H1 (cell line): Measurements from ENCODE around the gene GPS1. TPM values are rescaled to one million over a fixed set of nuclear protein-coding genes. Genes with fewer than 3 reads are reported as not detected.
A peak's percentile ranks its signal among the peaks of the same experiment; 100 is the strongest.

Experiments used
- CTCF ChIA-PET: fragments of 300-600 bp; sonication (Branson Sonifier 250); formaldehyde crosslinking; loops from one replicate; lab custom pipeline; 2021; ENCODE audit not compliant: partially characterized antibody; lab: Charles Lee
- POLR2A ChIA-PET: fragments of 300-600 bp; sonication (Branson Sonifier 250); formaldehyde crosslinking; loops from one replicate; lab custom pipeline; 2021; ENCODE audit warnings: inconsistent platforms; ENCODE audit not compliant: partially characterized antibody; lab: Charles Lee
- DNase-seq, 2 experiments: peaks; one replicate each; pipeline versions ENCODE4 v3.0.0 to v3.0.0-alpha.2; 2010 to 2022; ENCODE audit warnings: low spot score in 2 of 2, low read depth in 1 of 2, mixed read lengths in 1 of 2
- FAIRE-seq: peaks from 2 replicates; lab custom pipeline; 2011; peaks lifted over from hg19 to GRCh38; lab: Jason Lieb, UNC
- H2AFZ ChIP-seq: 2 replicates; pipeline ENCODE4 v1.8.1; 2012; ENCODE audit warnings: low read length, inconsistent platforms
- H2AK5ac ChIP-seq: 2 replicates; pipeline ENCODE4 v1.6.1; 2013; ENCODE audit warnings: low read depth, low read length
- H2BK120ac ChIP-seq: replicated peaks from 2 replicates; pipeline ENCODE3; 2013; ENCODE audit warnings: low read depth, low read length, inconsistent platforms
- H2BK12ac ChIP-seq: 2 replicates; pipeline ENCODE4 v1.6.1; 2013; ENCODE audit warnings: low read depth, low read length
- H2BK15ac ChIP-seq: 2 replicates; pipeline ENCODE4 v1.6.1; 2013; ENCODE audit warnings: low read length
- H2BK20ac ChIP-seq: 2 replicates; pipeline ENCODE4 v1.6.1; 2013; ENCODE audit warnings: low read length
- H2BK5ac ChIP-seq: 2 replicates; pipeline ENCODE4 v1.6.1; 2013; ENCODE audit warnings: low read depth, low read length
- H3K14ac ChIP-seq: 2 replicates; pipeline ENCODE4 v1.6.1; 2013; ENCODE audit warnings: inconsistent platforms; ENCODE audit not compliant: insufficient read length
- H3K18ac ChIP-seq: 2 replicates; pipeline ENCODE4 v1.6.1; 2013; ENCODE audit warnings: low read length; ENCODE audit errors: extremely low read depth
- H3K23ac ChIP-seq: 2 replicates; pipeline ENCODE4 v1.6.1; 2013; ENCODE audit warnings: inconsistent platforms; ENCODE audit not compliant: insufficient read length
- H3K23me2 ChIP-seq: 2 replicates; pipeline ENCODE4 v1.6.1; 2013; ENCODE audit warnings: low read depth, low read length
- H3K27ac ChIP-seq: 2 replicates; pipeline ENCODE4 v1.6.1; 2011; ENCODE audit warnings: low read depth, low read length, inconsistent platforms
- H3K27me3 ChIP-seq, 4 experiments: replicated peaks in 1 of 4; 1 replicate in 1 of 4; 2 replicates in 3 of 4; pipeline versions ENCODE4 v1.6.1 to v1.8.1; 2011 to 2013; ENCODE audit warnings: low read length in 3 of 4, mild to moderate bottlenecking in 3 of 4, inconsistent platforms in 2 of 4, mixed read lengths in 2 of 4, moderate library complexity in 1 of 4; ENCODE audit not compliant: control insufficient read depth in 3 of 4, insufficient read depth in 3 of 4; ENCODE audit errors: extremely low read depth in 1 of 4
- H3K36me3 ChIP-seq, 4 experiments: 2 replicates each; pipeline versions ENCODE4 v1.6.1 to v1.8.1; 2011 to 2013; ENCODE audit warnings: mild to moderate bottlenecking in 4 of 4, low read length in 3 of 4, moderate library complexity in 2 of 4, control low read depth in 1 of 4, inconsistent platforms in 1 of 4; ENCODE audit not compliant: insufficient read depth in 4 of 4, control insufficient read depth in 2 of 4
- H3K4ac ChIP-seq: replicated peaks from 2 replicates; pipeline ENCODE3; 2013; ENCODE audit warnings: low read length, low read depth, mixed read lengths, inconsistent platforms; ENCODE audit not compliant: insufficient read length
- H3K4me1 ChIP-seq, 4 experiments: replicated peaks in 1 of 4; 1 replicate in 1 of 4; 2 replicates in 3 of 4; pipeline versions ENCODE4 v1.6.1 to v1.8.1; 2011 to 2013; ENCODE audit warnings: low read length in 3 of 4, inconsistent platforms in 2 of 4, mixed read lengths in 1 of 4; ENCODE audit not compliant: insufficient read depth in 4 of 4, control insufficient read depth in 3 of 4
- H3K4me2 ChIP-seq, 2 experiments: 2 replicates each; pipeline versions ENCODE4 v1.6.1 to v1.8.1; 2011 to 2013; ENCODE audit warnings: low read depth in 2 of 2, low read length in 2 of 2, control low read depth in 1 of 2, inconsistent platforms in 1 of 2, mild to moderate bottlenecking in 1 of 2; ENCODE audit not compliant: insufficient read depth in 1 of 2
- H3K4me3 ChIP-seq, 4 experiments: fragments of 200-600, 300-600 bp in 1 of 4; sonication (generic), shearing (Covaris generic), sonication (Bioruptor Twin) in 1 of 4; 2 replicates each; pipeline versions ENCODE4 v1.5.1 to v1.8.1; 2011 to 2016; ENCODE audit warnings: low read length in 4 of 4, low read depth in 3 of 4, control low read depth in 2 of 4, inconsistent platforms in 2 of 4, mild to moderate bottlenecking in 2 of 4, mixed read lengths in 1 of 4, moderate library complexity in 1 of 4; ENCODE audit not compliant: insufficient read depth in 2 of 4; ENCODE audit errors: extremely low read depth in 1 of 4
- H3K56ac ChIP-seq: replicated peaks from 2 replicates; pipeline ENCODE3; 2013; ENCODE audit warnings: low read depth, mild to moderate bottlenecking, mixed read lengths, low read length, inconsistent platforms; ENCODE audit not compliant: insufficient read length
- H3K79me1 ChIP-seq: 2 replicates; pipeline ENCODE4 v1.6.1; 2013; ENCODE audit warnings: low read depth, low read length, control low read depth
- H3K79me2 ChIP-seq, 2 experiments: 2 replicates each; pipeline versions ENCODE4 v1.6.1 to v1.8.1; 2012 to 2013; ENCODE audit warnings: low read length in 2 of 2, mild to moderate bottlenecking in 2 of 2, inconsistent platforms in 1 of 2; ENCODE audit not compliant: insufficient read depth in 2 of 2, control insufficient read depth in 1 of 2
- H3K9ac ChIP-seq, 4 experiments: replicated peaks in 1 of 4; 1 replicate in 1 of 4; 2 replicates in 3 of 4; pipeline versions ENCODE4 v1.6.1 to v1.8.1; 2011 to 2013; ENCODE audit warnings: low read depth in 3 of 4, low read length in 3 of 4, control low read depth in 2 of 4, mild to moderate bottlenecking in 2 of 4, moderate library complexity in 2 of 4, inconsistent platforms in 1 of 4; ENCODE audit errors: extremely low read depth in 1 of 4
- H3K9me3 ChIP-seq, 2 experiments: 2 replicates each; pipeline versions ENCODE4 v1.6.1 to v1.8.1; 2012 to 2013; ENCODE audit warnings: mild to moderate bottlenecking in 2 of 2, moderate library complexity in 2 of 2, control low read depth in 1 of 2, inconsistent platforms in 1 of 2, low read depth in 1 of 2, low read length in 1 of 2, mixed read lengths in 1 of 2; ENCODE audit not compliant: insufficient read depth in 2 of 2
- H4K20me1 ChIP-seq, 2 experiments: replicated peaks in 1 of 2; 2 replicates each; pipeline versions ENCODE3 to v1.8.1; 2011 to 2013; ENCODE audit warnings: inconsistent platforms in 2 of 2, low read length in 2 of 2, mild to moderate bottlenecking in 1 of 2; ENCODE audit not compliant: insufficient read depth in 2 of 2, control insufficient read depth in 1 of 2
- H4K5ac ChIP-seq: 2 replicates; pipeline ENCODE4 v1.6.1; 2013; ENCODE audit warnings: low read length, low read depth, mixed read lengths, inconsistent platforms; ENCODE audit not compliant: insufficient read length
- H4K8ac ChIP-seq: 2 replicates; pipeline ENCODE4 v1.8.0; 2013; ENCODE audit warnings: mild to moderate bottlenecking, moderate library complexity, low read length, inconsistent platforms; ENCODE audit not compliant: insufficient read depth; ENCODE audit errors: extremely low read depth
- H4K91ac ChIP-seq: replicated peaks from 2 replicates; pipeline ENCODE3; 2013; ENCODE audit warnings: low read length, mixed read lengths, inconsistent platforms; ENCODE audit not compliant: insufficient read length
- CBX5 ChIP-seq: fragments of 300-800, 300-1000 bp; sonication (generic); IDR thresholded peaks from 2 replicates; pipeline ENCODE4 v1.7.1; 2016; ENCODE audit warnings: antibody characterized with exemption, low read length, low read depth
- CBX8 ChIP-seq: fragments of 300-800, 300-1000 bp; sonication (generic); IDR thresholded peaks from 2 replicates; pipeline ENCODE4 v1.7.1; 2016; ENCODE audit warnings: low read depth, low read length, borderline replicate concordance
- CTBP2 ChIP-seq: IDR thresholded peaks from 2 replicates; pipeline ENCODE4 v1.7.0; 2011; ENCODE audit warnings: borderline replicate concordance, mild to moderate bottlenecking, moderate library complexity, mixed read lengths, low read length; ENCODE audit not compliant: insufficient read depth, insufficient read length
- EP300 ChIP-seq, 2 experiments: IDR thresholded peaks; 1 replicate in 1 of 2; 2 replicates in 1 of 2; pipeline ENCODE4 v1.6.1; 2011 to 2012; ENCODE audit warnings: low read depth in 2 of 2, low read length in 2 of 2, mild to moderate bottlenecking in 2 of 2, borderline replicate concordance in 1 of 2, inconsistent platforms in 1 of 2, moderate library complexity in 1 of 2
- JUND ChIP-seq: IDR thresholded peaks from 2 replicates; pipeline ENCODE4 v1.6.1; 2011; ENCODE audit warnings: mild to moderate bottlenecking, improper control_type of control experiment, low read length
- POLR2A ChIP-seq, 2 experiments: IDR thresholded peaks; 1 replicate in 1 of 2; 2 replicates in 1 of 2; pipeline ENCODE4 v1.6.1; 2011; ENCODE audit warnings: low read depth in 2 of 2, low read length in 2 of 2, mild to moderate bottlenecking in 2 of 2; ENCODE audit errors: control extremely low read depth in 1 of 2
- SAP30 ChIP-seq: fragments of 300-600 bp; sonication (generic); IDR thresholded peaks from 2 replicates; pipeline ENCODE4 v1.7.1; 2012; ENCODE audit warnings: low read length, moderate library complexity, mild to moderate bottlenecking, inconsistent platforms; ENCODE audit not compliant: insufficient read depth, insufficient replicate concordance
- SIRT6 ChIP-seq: IDR thresholded peaks from one replicate; pipeline ENCODE4 v1.7.1; 2012; ENCODE audit warnings: low read length, inconsistent platforms
- ZNF274 ChIP-seq: IDR thresholded peaks from 2 replicates; pipeline ENCODE4 v1.7.0; 2012; ENCODE audit warnings: low read length, borderline replicate concordance; ENCODE audit errors: extremely low read depth
- WGBS, 2 experiments: shearing (Covaris generic) in 1 of 2; methylation state at CpG; one replicate each; pipeline versions ENCODE4 v1.1.6 to v1.1.7; 2013 to 2015; ENCODE audit warnings: low lambda C conversion rate in 2 of 2, mixed read lengths in 2 of 2, inconsistent platforms in 1 of 2, low coverage in 1 of 2, missing lambda C conversion rate in 1 of 2; ENCODE audit not compliant: insufficient replicate concordance in 2 of 2, insufficient coverage in 1 of 2, insufficient read length in 1 of 2; ENCODE audit errors: extremely low coverage in 1 of 2, missing lambda C conversion rate in 1 of 2; 5-methylcytosine and 5-hydroxymethylcytosine counted together
- polyA plus RNA-seq, 7 experiments: library from polyadenylated mRNA; depleted of rRNA in 3 of 7; stranded (reverse) in 5 of 7; unstranded in 2 of 7; fragments of >200 nt in 5 of 7; fragments of 200-250 nt in 2 of 7; gene quantifications; 1 replicate in 5 of 7; 2 replicates in 1 of 7; 4 replicates in 1 of 7; pipeline versions ENCODE4 v1.2.1 to v1.2.3, GENCODE V29; 2011 to 2013; ENCODE audit warnings: missing spikeins in 2 of 7, mixed read lengths in 2 of 7
- total RNA-seq: library from RNA; stranded (reverse); fragmentation: NEBNext Ultra II Directional; extraction: Animal tissue kit (Norgen Biotek cat#: 25700); gene quantifications from 2 replicates; pipeline ENCODE4 v1.2.1, GENCODE V29; 2021

The GPS1 gene
- total and polyA plus RNA-seq, 2 of the 8 experiments (the other 6 are each of a cell fraction or from before 2014, with no cell fraction given) = 153 to 277 TPM

GRCh38 chr17:82014971-82015310, 36.8 kb upstream of the GPS1 start:
- no peaks in the 10 kb centered on the region; a peak in 2 of 8 replicates for H3K36me3 ChIP-seq
- H2BK5ac ChIP-seq = no peak overlapping the region
- POLR2A ChIA-PET = interaction anchor here (0.7 to 0.9 kb wide), 2 partner anchors 23 to 73 kb away, joined by 3 read pairs; no protein-coding TSS in a partner anchor
- H3K23ac ChIP-seq = no peak overlapping the region
- H3K4me2 ChIP-seq = no peak overlapping the region
- peak overlapping the region; percentile 65; the same call in 1 of the 2 replicates for H4K8ac ChIP-seq
- H2BK20ac ChIP-seq = no peak overlapping the region
- H3K9me3 ChIP-seq = no peaks in the 10 kb centered on the region
- H2BK120ac ChIP-seq = no peak overlapping the region
- no peak overlapping the region for H3K4me3 ChIP-seq
- H3K56ac ChIP-seq = no peak overlapping the region
- no peak overlapping the region for H4K5ac ChIP-seq
- H2AFZ ChIP-seq = no peak overlapping the region
- no peak overlapping the region for H3K18ac ChIP-seq
- FAIRE-seq (no peak), DNase-seq (no peak)
- no peaks in the 10 kb centered on the region; a peak in 1 of 7 replicates for H3K4me1 ChIP-seq
- H3K79me2 ChIP-seq = no peaks in the 10 kb centered on the region
- H3K27ac ChIP-seq = no peak overlapping the region; the same call in 1 of the 2 replicates
- H2AK5ac ChIP-seq = no peak overlapping the region
- H3K27me3 ChIP-seq = no peaks in the 10 kb centered on the region
- H3K14ac ChIP-seq = no peak overlapping the region
- H2BK12ac ChIP-seq = no peak overlapping the region
- no peak overlapping the region for H3K4ac ChIP-seq
- no peaks in the 10 kb centered on the region; the same call in 1 of the 2 replicates for H3K79me1 ChIP-seq
- H2BK15ac ChIP-seq = no peak overlapping the region
- H3K9ac ChIP-seq = no peak overlapping the region
- no peak overlapping the region for H4K91ac ChIP-seq
- peaks cover 3 to 10% of the 10 kb centered on the region in 2 experiments for H4K20me1 ChIP-seq
- CTCF ChIA-PET = interaction anchor here (0.8 to 1.9 kb wide), 3 partner anchors 89 to 145 kb away, joined by 3 to 6 read pairs (median 5); no protein-coding TSS in a partner anchor
- H3K23me2 ChIP-seq = no peaks in the 10 kb centered on the region
- 88% methylated on average over 11 of the region's 13 CpGs; no CpG with 5 or more reads in 1 of the 2 experiments for WGBS, 2 experiments
- TF ChIP-seq EP300 (IDR thresholded peaks at IDR 0.05; ENCODE audit: borderline replicate concordance in 1 of 2, low read depth in 2 of 2, low read length in 2 of 2) (no peak), CTBP2 (no peak), CBX8 (no peak), CBX5 (no peak), POLR2A (IDR thresholded peaks at IDR 0.05; ENCODE audit: control extremely low read depth in 1 of 2, low read depth in 2 of 2, low read length in 2 of 2) (no peak), ZNF274 (no peak), SIRT6 (no peak), SAP30 (no peak), JUND (no peak)
